Endothelial cell (in vitro differentiated cells): ENCODE data around the gene ISOC2. TPM values are rescaled to one million over a fixed set of nuclear protein-coding genes. Genes with fewer than 3 reads are reported as not detected.
A peak's percentile ranks its signal among the peaks of the same experiment; 100 is the strongest.

Experiments used
- DNase-seq: peaks from one replicate; pipeline ENCODE4 v3.0.0; 2021; ENCODE audit warnings: low spot score
- H3K27ac Mint-ChIP-seq: one replicate; pipeline ENCODE4 v1.8.0; 2021; ENCODE audit warnings: mixed read lengths, inconsistent platforms; ENCODE audit not compliant: unreplicated experiment
- H3K27me3 Mint-ChIP-seq: one replicate; pipeline ENCODE4 v1.8.0; 2021; ENCODE audit warnings: mild to moderate bottlenecking, moderate library complexity, mixed read lengths, inconsistent platforms; ENCODE audit not compliant: unreplicated experiment
- H3K36me3 Mint-ChIP-seq: one replicate; pipeline ENCODE4 v1.8.0; 2021; ENCODE audit warnings: mild to moderate bottlenecking, low read depth, mixed read lengths, inconsistent platforms; ENCODE audit not compliant: unreplicated experiment
- H3K4me1 Mint-ChIP-seq: one replicate; pipeline ENCODE4 v1.8.0; 2021; ENCODE audit warnings: mild to moderate bottlenecking, mixed read lengths, inconsistent platforms; ENCODE audit not compliant: unreplicated experiment
- H3K4me3 Mint-ChIP-seq: one replicate; pipeline ENCODE4 v1.8.0; 2021; ENCODE audit warnings: mild to moderate bottlenecking, mixed read lengths, inconsistent platforms; ENCODE audit not compliant: unreplicated experiment
- H3K9me3 Mint-ChIP-seq: one replicate; pipeline ENCODE4 v1.8.0; 2021; ENCODE audit warnings: mixed read lengths, inconsistent platforms; ENCODE audit not compliant: unreplicated experiment
- total RNA-seq: library from RNA; stranded (reverse); fragmentation: NEBNext Ultra II Directional; extraction: Animal tissue kit (Norgen Biotek cat#: 25700); gene quantifications from one replicate; pipeline ENCODE4 v1.2.1, GENCODE V29; 2021; ENCODE audit not compliant: unreplicated experiment
- TF ChIP-seq, protein P1 (sequence below): fragments of 200-600 bp; sonication (generic); IDR thresholded peaks from one replicate; pipeline ENCODE4 v1.5.0; 2021; ENCODE audit warnings: antibody characterized with exemption; ENCODE audit not compliant: unreplicated experiment

ISOC2 gene
- total RNA-seq, 1 donor from 2014 or later = 20.2 TPM

DNA sequence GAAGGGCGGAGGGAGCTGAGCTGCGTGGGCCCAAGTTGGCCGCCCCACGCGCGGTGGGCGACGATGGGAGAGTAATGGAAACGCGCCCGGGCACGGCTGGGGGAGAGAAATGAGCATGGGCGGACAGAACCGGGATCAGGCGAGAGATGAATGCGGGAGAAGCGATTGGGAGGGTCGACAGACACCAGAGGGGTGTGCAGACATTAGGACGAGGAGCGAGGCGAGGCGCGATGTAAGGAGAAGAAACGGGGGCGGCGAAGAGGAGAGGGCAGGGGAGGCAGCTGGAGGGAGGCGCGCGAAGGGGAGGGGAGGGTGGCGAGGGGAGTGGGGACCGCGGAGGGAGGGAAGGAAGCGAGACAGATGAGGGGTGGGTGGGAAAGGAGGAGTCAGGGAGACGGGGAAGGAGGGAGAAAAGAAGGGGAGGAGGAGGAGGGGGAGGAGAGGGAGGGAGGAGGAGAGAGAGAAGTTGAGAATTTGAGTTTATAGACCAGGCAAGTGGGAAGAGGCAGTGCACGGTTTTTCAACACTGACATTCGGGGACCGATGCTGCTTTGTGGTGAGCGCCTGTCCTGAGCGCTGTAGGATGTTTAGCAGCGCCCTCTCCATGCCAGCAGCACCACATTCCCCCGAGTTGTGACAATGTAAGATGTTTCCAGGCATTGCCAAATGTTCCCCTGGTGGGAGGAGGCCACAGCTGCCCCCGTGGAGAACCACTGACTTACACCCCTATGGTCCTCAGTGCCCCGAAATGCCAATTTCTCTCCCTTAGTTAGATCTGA lies 18.2 kb downstream of the ISOC2 start, which contains the start of gene SHISA7:
TSS of gene SHISA7 (minus strand) at position 256 of the 779 bp plus-strand sequence. CDS start 437 bp downstream, outside the sequence.
- Mint-ChIP-seq H3K36me3 (peaks cover 17% of the 10 kb centered on the region), H3K27ac (no peak within 1 kb of the TSS), H3K4me1 (peaks cover 15% of the 10 kb centered on the region), H3K4me3 (no peak within 1 kb of the TSS), H3K9me3 (peaks cover 3% of the 10 kb centered on the region), H3K27me3 (peaks cover 50% of the 10 kb centered on the region)
- no peak for DNase-seq
- TF ChIP-seq, protein P1, sequence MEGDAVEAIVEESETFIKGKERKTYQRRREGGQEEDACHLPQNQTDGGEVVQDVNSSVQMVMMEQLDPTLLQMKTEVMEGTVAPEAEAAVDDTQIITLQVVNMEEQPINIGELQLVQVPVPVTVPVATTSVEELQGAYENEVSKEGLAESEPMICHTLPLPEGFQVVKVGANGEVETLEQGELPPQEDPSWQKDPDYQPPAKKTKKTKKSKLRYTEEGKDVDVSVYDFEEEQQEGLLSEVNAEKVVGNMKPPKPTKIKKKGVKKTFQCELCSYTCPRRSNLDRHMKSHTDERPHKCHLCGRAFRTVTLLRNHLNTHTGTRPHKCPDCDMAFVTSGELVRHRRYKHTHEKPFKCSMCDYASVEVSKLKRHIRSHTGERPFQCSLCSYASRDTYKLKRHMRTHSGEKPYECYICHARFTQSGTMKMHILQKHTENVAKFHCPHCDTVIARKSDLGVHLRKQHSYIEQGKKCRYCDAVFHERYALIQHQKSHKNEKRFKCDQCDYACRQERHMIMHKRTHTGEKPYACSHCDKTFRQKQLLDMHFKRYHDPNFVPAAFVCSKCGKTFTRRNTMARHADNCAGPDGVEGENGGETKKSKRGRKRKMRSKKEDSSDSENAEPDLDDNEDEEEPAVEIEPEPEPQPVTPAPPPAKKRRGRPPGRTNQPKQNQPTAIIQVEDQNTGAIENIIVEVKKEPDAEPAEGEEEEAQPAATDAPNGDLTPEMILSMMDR = no peak

DNA sequence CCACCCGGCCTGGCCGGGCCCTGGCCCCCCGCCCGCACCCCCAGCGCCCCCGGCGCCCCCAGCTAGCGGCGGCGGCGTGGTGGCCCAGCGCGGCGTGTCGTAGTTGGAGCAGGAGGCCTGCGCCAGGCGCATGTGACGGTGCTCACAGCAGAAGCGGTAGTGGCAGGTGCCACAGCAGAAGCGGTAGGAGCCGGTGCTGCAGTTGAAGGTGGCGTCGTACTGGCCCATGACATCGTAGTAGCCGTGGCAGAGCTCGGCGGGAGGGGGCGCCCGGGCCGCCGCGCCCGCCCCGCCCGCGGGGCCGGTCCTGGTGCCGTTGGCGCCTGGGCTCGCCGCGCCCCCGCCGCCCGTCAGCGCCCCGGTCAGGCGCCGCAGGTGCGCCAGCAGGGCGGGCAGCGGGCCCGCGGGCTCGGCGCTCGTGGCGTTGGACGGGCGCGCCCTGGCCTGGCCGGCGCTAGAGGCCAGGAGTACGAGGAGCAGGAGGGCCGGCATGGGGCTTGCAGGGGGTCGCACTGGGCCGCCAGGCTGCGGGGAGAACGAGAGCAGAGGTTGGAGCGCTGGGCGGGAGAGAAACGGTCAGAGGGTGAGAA lies 19.0 kb downstream of the ISOC2 start:
- no peak for DNase-seq
- TF ChIP-seq, protein P1 = no peak

DNA sequence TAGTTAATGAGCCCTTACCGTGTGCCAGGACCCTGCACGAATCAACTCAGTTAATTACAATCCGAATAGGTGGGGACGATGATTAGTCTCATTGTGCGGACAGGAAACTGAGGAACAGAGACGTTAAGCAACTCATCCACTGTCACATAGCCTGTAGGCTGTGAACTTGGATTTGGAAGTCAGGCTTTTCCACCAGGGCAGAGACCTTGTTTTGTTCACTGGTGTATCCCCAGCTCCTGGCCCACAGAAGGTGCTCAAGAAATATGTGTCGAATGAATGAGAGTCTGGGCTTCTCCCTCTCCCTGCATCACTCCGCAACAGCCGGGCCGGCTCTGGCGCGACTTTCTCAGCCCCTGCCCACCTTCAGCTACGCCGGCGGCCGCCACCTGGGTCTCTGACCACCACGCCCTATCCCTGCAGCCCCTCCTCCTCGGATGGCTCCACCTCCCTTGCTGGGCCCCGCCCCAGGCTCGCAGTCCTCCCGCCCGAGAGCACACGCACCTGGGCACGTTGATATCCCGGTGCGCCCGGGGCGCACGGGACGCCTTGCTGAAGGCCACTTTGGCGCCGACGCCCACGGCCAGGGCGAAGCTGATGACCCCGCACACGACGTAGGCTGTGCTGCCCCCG lies 19.6 kb downstream of the ISOC2 start:
- H3K9me3 Mint-ChIP-seq = peaks cover 3% of the 10 kb centered on the region
- H3K4me3 Mint-ChIP-seq = no peak overlapping the region
- peaks cover 17% of the 10 kb centered on the region for H3K36me3 Mint-ChIP-seq
- DNase-seq = no peak
- H3K27ac Mint-ChIP-seq = no peak overlapping the region
- TF ChIP-seq, protein P1 = no peak
- H3K4me1 Mint-ChIP-seq = peaks cover 15% of the 10 kb centered on the region
- peaks cover 54% of the 10 kb centered on the region for H3K27me3 Mint-ChIP-seq

More for the DNA sequence above, 19.0 kb downstream of the ISOC2 start:
- peaks cover 50% of the 10 kb centered on the region for H3K27me3 Mint-ChIP-seq
- H3K9me3 Mint-ChIP-seq = peaks cover 3% of the 10 kb centered on the region
- peaks cover 15% of the 10 kb centered on the region for H3K4me1 Mint-ChIP-seq
- no peak overlapping the region for H3K27ac Mint-ChIP-seq
- peaks cover 17% of the 10 kb centered on the region for H3K36me3 Mint-ChIP-seq
- no peak overlapping the region for H3K4me3 Mint-ChIP-seq

DNA sequence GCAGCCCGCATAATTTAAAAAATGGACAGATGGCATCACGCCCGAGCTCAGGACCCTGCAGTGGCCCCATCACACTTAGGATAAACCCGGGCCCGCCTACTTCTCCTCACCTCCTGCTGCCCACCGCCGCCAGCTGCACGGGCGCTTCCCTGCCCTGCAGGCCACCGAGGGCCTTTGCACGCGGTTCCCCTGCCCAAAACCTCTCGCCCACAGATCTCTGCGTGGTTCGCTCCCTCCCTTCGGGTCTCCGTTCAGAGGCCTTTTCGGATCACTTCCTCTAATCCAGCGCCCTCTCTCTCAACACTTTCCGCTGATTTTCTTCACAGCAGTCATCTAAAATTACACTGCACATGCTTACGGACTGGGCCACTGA lies 20.1 kb downstream of the ISOC2 start:
- Mint-ChIP-seq H3K9me3 (peaks cover 3% of the 10 kb centered on the region), H3K4me3 (peak overlapping the region; percentile 53), H3K27me3 (peaks cover 55% of the 10 kb centered on the region), H3K4me1 (peaks cover 15% of the 10 kb centered on the region), H3K27ac (no peak overlapping the region), H3K36me3 (peaks cover 17% of the 10 kb centered on the region)
- TF ChIP-seq, protein P1 = no peak
- no peak for DNase-seq
